GM19438 (cell line): ENCODE results near the gene HOXA9.

Experiments used
- ATAC-seq: cut with Tn5 transposase; IDR thresholded peaks from one replicate; pipeline ENCODE4 v1.9.1; 2021; ENCODE audit warnings: low read depth; ENCODE audit not compliant: unreplicated experiment

HOXA9 gene

GRCh38 chr7:27177795-27178320 lies 12.5 kb upstream of the HOXA9 start:
- ATAC-seq: no peak

GRCh38 chr7:27176962-27177794 lies 11.8 kb upstream of the HOXA9 start:
- ATAC-seq: no peak

GRCh38 chr7:27176524-27176845 lies 11.1 kb upstream of the HOXA9 start:
- no peak for ATAC-seq

- ATAC-seq: no peak
Measured at GRCh38 chr7:27175626-27176523, 10.5 kb upstream of the HOXA9 start.

- ATAC-seq: no peak
Measured at GRCh38 chr7:27174874-27175625, 9.7 kb upstream of the HOXA9 start.

GRCh38 chr7:27173956-27174873 lies 8.9 kb upstream of the HOXA9 start, which contains the start of gene HOXA10:
HOXA10 (minus strand) TSS chr7:27174320; CDS start chr7:27174306, 14 bp downstream.
- ATAC-seq: no peak

- ATAC-seq: no peak
Measured at GRCh38 chr7:27173511-27173955, 8.2 kb upstream of the HOXA9 start.

- ATAC-seq: no peak
Measured at GRCh38 chr7:27172823-27173510, 7.6 kb upstream of the HOXA9 start.

GRCh38 chr7:27172315-27172774 lies 7.0 kb upstream of the HOXA9 start:
- no peak for ATAC-seq

- no peak for ATAC-seq
Measured at GRCh38 chr7:27171637-27172314, 6.4 kb upstream of the HOXA9 start.

- no peak for ATAC-seq
Measured at GRCh38 chr7:27171325-27171636, 5.9 kb upstream of the HOXA9 start.

- no peak for ATAC-seq
Measured at GRCh38 chr7:27170426-27171324, 5.3 kb upstream of the HOXA9 start.

- no peak for ATAC-seq
Measured at GRCh38 chr7:27169658-27170425, 4.5 kb upstream of the HOXA9 start.

GRCh38 chr7:27168265-27168947 lies 3.1 kb upstream of the HOXA9 start:
- ATAC-seq: no peak

GRCh38 chr7:27167916-27168264 lies 2.6 kb upstream of the HOXA9 start:
- ATAC-seq: no peak
